OCI-LY3 (cell line): ENCODE measurements around the gene NLK.

Experiments used
- EZH2phosphoT487 ChIP-seq: fragments of 200-600 bp; shearing (Covaris generic); IDR thresholded peaks from 2 replicates; pipeline ENCODE4 v1.6.1; 2018; ENCODE audit warnings: antibody characterized with exemption, mixed run types, low read depth
- TF ChIP-seq, protein P1 (sequence below): fragments of 200-600, 300-600 bp; sonication (generic); IDR thresholded peaks from 2 replicates; pipeline ENCODE4 v1.5.1; 2014; ENCODE audit warnings: antibody characterized with exemption, low read length, low read depth

DNA sequence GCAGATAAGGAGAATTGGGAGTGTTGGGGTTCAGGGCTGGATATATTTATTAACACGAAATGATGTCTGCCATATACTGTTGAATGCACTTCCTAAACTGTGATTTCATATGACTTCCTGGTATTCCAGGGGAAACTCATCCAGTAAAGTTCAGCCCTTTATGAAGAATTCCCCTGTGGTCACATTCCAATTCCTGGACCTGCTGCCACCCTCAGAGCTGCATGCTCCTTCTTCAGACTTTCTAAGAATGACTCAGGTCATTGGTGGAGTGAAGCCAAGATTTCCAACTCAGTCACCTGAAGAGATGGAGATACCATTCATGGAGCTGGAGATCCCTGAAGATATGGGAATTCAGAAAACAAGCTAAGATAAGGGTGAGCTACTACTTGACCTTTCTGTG, 162.3 kb downstream of the NLK start:
- no peak for TF ChIP-seq EZH2phosphoT487
- TF ChIP-seq, protein P1, sequence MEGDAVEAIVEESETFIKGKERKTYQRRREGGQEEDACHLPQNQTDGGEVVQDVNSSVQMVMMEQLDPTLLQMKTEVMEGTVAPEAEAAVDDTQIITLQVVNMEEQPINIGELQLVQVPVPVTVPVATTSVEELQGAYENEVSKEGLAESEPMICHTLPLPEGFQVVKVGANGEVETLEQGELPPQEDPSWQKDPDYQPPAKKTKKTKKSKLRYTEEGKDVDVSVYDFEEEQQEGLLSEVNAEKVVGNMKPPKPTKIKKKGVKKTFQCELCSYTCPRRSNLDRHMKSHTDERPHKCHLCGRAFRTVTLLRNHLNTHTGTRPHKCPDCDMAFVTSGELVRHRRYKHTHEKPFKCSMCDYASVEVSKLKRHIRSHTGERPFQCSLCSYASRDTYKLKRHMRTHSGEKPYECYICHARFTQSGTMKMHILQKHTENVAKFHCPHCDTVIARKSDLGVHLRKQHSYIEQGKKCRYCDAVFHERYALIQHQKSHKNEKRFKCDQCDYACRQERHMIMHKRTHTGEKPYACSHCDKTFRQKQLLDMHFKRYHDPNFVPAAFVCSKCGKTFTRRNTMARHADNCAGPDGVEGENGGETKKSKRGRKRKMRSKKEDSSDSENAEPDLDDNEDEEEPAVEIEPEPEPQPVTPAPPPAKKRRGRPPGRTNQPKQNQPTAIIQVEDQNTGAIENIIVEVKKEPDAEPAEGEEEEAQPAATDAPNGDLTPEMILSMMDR, result no peak
